Skeletal muscle satellite cell (primary cell): ENCODE measurements around the gene USH2A.
"Not testable (repeated sequence)": the region's sequence is repeated elsewhere in the genome, so short reads cannot be mapped to it uniquely, and the experiment has no call there.

ENCODE experiments used
- H3K27me3 ChIP-seq: 2 replicates; pipeline ENCODE4 v1.7.0; 2013; ENCODE audit warnings: low read length; ENCODE audit not compliant: control insufficient read depth, insufficient read depth
- H3K36me3 ChIP-seq: 2 replicates; pipeline ENCODE4 v1.7.0; 2013; ENCODE audit warnings: mild to moderate bottlenecking, control low read depth, low read length; ENCODE audit not compliant: insufficient read depth
- H3K4me1 ChIP-seq: 2 replicates; pipeline ENCODE4 v1.7.0; 2013; ENCODE audit warnings: low read length; ENCODE audit not compliant: control insufficient read depth, insufficient read depth
- H3K4me2 ChIP-seq: 2 replicates; pipeline ENCODE4 v1.7.0; 2013; ENCODE audit warnings: mild to moderate bottlenecking, low read length
- H3K4me3 ChIP-seq: 2 replicates; pipeline ENCODE4 v1.7.0; 2013; ENCODE audit warnings: low read length
- H3K9ac ChIP-seq: 2 replicates; pipeline ENCODE4 v1.7.0; 2013; ENCODE audit warnings: mild to moderate bottlenecking, low read depth, low read length, moderate library complexity
- H3K9me3 ChIP-seq: replicated peaks from 2 replicates; pipeline ENCODE4 v1.7.0; 2013; ENCODE audit warnings: mild to moderate bottlenecking, control low read depth, low read length

Gene USH2A

GRCh38 chr1:216045400-216045799, 377.8 kb downstream of the USH2A start:
- H3K4me2 ChIP-seq, result peak overlapping the region; percentile 23
- no peaks in the 10 kb centered on the region for H3K27me3 ChIP-seq
- no peak overlapping the region for H3K4me3 ChIP-seq
- H3K4me1 ChIP-seq, result peaks cover 29% of the 10 kb centered on the region
- H3K9ac ChIP-seq, result peak overlapping the region; percentile 35
- no peaks in the 10 kb centered on the region for H3K9me3 ChIP-seq
- H3K36me3 ChIP-seq, result no peaks in the 10 kb centered on the region

GRCh38 chr1:216044538-216044937, 378.7 kb downstream of the USH2A start:
- H3K36me3 ChIP-seq, result no peaks in the 10 kb centered on the region
- no peaks in the 10 kb centered on the region for H3K27me3 ChIP-seq
- H3K4me2 ChIP-seq, result no peak overlapping the region
- peaks cover 24% of the 10 kb centered on the region for H3K4me1 ChIP-seq
- no peak overlapping the region for H3K9ac ChIP-seq
- no peaks in the 10 kb centered on the region for H3K9me3 ChIP-seq
- H3K4me3 ChIP-seq, result no peak overlapping the region

GRCh38 chr1:216034506-216034905, 388.7 kb downstream of the USH2A start:
- Histone ChIP-seq H3K4me2 (no peak overlapping the region), H3K36me3 (no peaks in the 10 kb centered on the region), H3K9ac (no peak overlapping the region), H3K9me3 (no peaks in the 10 kb centered on the region), H3K4me1 (no peaks in the 10 kb centered on the region), H3K4me3 (no peak overlapping the region), H3K27me3 (no peaks in the 10 kb centered on the region)

GRCh38 chr1:216032961-216033614, 390.2 kb downstream of the USH2A start:
- no peak overlapping the region for H3K9ac ChIP-seq
- H3K4me1 ChIP-seq, result no peaks in the 10 kb centered on the region
- H3K36me3 ChIP-seq, result no peaks in the 10 kb centered on the region
- H3K4me2 ChIP-seq, result no peak overlapping the region
- no peak overlapping the region for H3K4me3 ChIP-seq
- H3K27me3 ChIP-seq, result no peaks in the 10 kb centered on the region
- no peaks in the 10 kb centered on the region for H3K9me3 ChIP-seq

- Histone ChIP-seq H3K4me1 (no peaks in the 10 kb centered on the region), H3K36me3 (no peaks in the 10 kb centered on the region), H3K9ac (no peak overlapping the region), H3K4me3 (no peak overlapping the region), H3K27me3 (no peaks in the 10 kb centered on the region), H3K9me3 (no peaks in the 10 kb centered on the region), H3K4me2 (no peak overlapping the region)
Observed at GRCh38 chr1:216032284-216032683, 391.0 kb downstream of the USH2A start.

- Histone ChIP-seq H3K4me3 (no peak overlapping the region), H3K9ac (no peak overlapping the region), H3K36me3 (no peaks in the 10 kb centered on the region), H3K4me2 (no peak overlapping the region), H3K9me3 (no peaks in the 10 kb centered on the region), H3K4me1 (no peaks in the 10 kb centered on the region), H3K27me3 (no peaks in the 10 kb centered on the region)
Observed at GRCh38 chr1:216028631-216029030, 394.6 kb downstream of the USH2A start.

- Histone ChIP-seq H3K4me1 (no peaks in the 10 kb centered on the region), H3K9ac (no peak overlapping the region), H3K27me3 (no peaks in the 10 kb centered on the region), H3K4me3 (no peak overlapping the region), H3K9me3 (no peaks in the 10 kb centered on the region), H3K36me3 (no peaks in the 10 kb centered on the region), H3K4me2 (no peak overlapping the region)
Observed at GRCh38 chr1:216024546-216024945, 398.7 kb downstream of the USH2A start.

GRCh38 chr1:216020743-216021345, 402.4 kb downstream of the USH2A start:
- H3K4me3 ChIP-seq, result no peak overlapping the region
- H3K4me1 ChIP-seq, result no peaks in the 10 kb centered on the region
- no peak overlapping the region for H3K4me2 ChIP-seq
- no peaks in the 10 kb centered on the region for H3K9me3 ChIP-seq
- H3K27me3 ChIP-seq, result no peaks in the 10 kb centered on the region
- H3K9ac ChIP-seq, result no peak overlapping the region
- no peaks in the 10 kb centered on the region for H3K36me3 ChIP-seq

- H3K27me3 ChIP-seq, result no peaks in the 10 kb centered on the region
- no peak overlapping the region for H3K4me2 ChIP-seq
- no peak overlapping the region for H3K9ac ChIP-seq
- H3K9me3 ChIP-seq, result no peaks in the 10 kb centered on the region
- H3K36me3 ChIP-seq, result no peaks in the 10 kb centered on the region
- H3K4me3 ChIP-seq, result no peak overlapping the region
- H3K4me1 ChIP-seq, result no peaks in the 10 kb centered on the region
Observed at GRCh38 chr1:216015116-216015515, 408.1 kb downstream of the USH2A start.

GRCh38 chr1:216014086-216014485, 409.2 kb downstream of the USH2A start:
- Histone ChIP-seq H3K9me3 (no peaks in the 10 kb centered on the region), H3K4me2 (no peak overlapping the region), H3K4me3 (no peak overlapping the region), H3K4me1 (no peaks in the 10 kb centered on the region), H3K36me3 (no peaks in the 10 kb centered on the region), H3K27me3 (no peaks in the 10 kb centered on the region), H3K9ac (no peak overlapping the region)

GRCh38 chr1:216009456-216009855, 413.8 kb downstream of the USH2A start:
- H3K4me1 ChIP-seq, H3K36me3 ChIP-seq, H3K4me3 ChIP-seq, H3K9ac ChIP-seq, H3K4me2 ChIP-seq, H3K27me3 ChIP-seq, H3K9me3 ChIP-seq: not testable (repeated sequence)

- no peak overlapping the region for H3K4me2 ChIP-seq
- no peaks in the 10 kb centered on the region for H3K36me3 ChIP-seq
- no peaks in the 10 kb centered on the region for H3K9me3 ChIP-seq
- no peaks in the 10 kb centered on the region for H3K27me3 ChIP-seq
- H3K4me1 ChIP-seq, result peaks cover 6% of the 10 kb centered on the region
- H3K4me3 ChIP-seq, result no peak overlapping the region
- H3K9ac ChIP-seq, result no peak overlapping the region
Observed at GRCh38 chr1:216005916-216006315, 417.3 kb downstream of the USH2A start.
